Fibroblast of peridontal ligament (primary cell): ENCODE measurements around the gene TCERG1L.
"Not testable (repeated sequence)": the region's sequence is repeated elsewhere in the genome, so short reads cannot be mapped to it uniquely, and the experiment has no call there.

Experiments used
- DNase-seq: peaks from one replicate; pipeline ENCODE4 v3.0.0-alpha.2; 2010; ENCODE audit errors: extremely low read depth

TCERG1L gene

GRCh38 chr10:131167036-131167860, 144.3 kb downstream of the TCERG1L start:
- no peak for DNase-seq

GRCh38 chr10:131166486-131166885, 145.0 kb downstream of the TCERG1L start:
- no peak for DNase-seq

- no peak for DNase-seq
Measured at GRCh38 chr10:131165092-131165491, 146.4 kb downstream of the TCERG1L start.

GRCh38 chr10:131162866-131163843, 148.4 kb downstream of the TCERG1L start:
- DNase-seq: no peak

GRCh38 chr10:131162211-131162610, 149.3 kb downstream of the TCERG1L start:
- no peak for DNase-seq

- no peak for DNase-seq
Measured at GRCh38 chr10:131161087-131161486, 150.4 kb downstream of the TCERG1L start.

- DNase-seq: no peak
Measured at GRCh38 chr10:131160219-131160875, 151.2 kb downstream of the TCERG1L start.

GRCh38 chr10:131159771-131160170, 151.8 kb downstream of the TCERG1L start:
- DNase-seq: no peak

GRCh38 chr10:131158695-131159094, 152.8 kb downstream of the TCERG1L start:
- no peak for DNase-seq

GRCh38 chr10:131157899-131158298, 153.6 kb downstream of the TCERG1L start:
- no peak for DNase-seq

- DNase-seq: no peak
Measured at GRCh38 chr10:131155876-131156230, 155.7 kb downstream of the TCERG1L start.

GRCh38 chr10:131155218-131155875, 156.2 kb downstream of the TCERG1L start:
- no peak for DNase-seq

- DNase-seq: no peak
Measured at GRCh38 chr10:131154306-131155025, 157.1 kb downstream of the TCERG1L start.

- DNase-seq: not testable (repeated sequence)
Measured at GRCh38 chr10:131152456-131152855, 159.1 kb downstream of the TCERG1L start.

GRCh38 chr10:131150126-131150525, 161.4 kb downstream of the TCERG1L start:
- no peak for DNase-seq

- DNase-seq: no peak
Measured at GRCh38 chr10:131149586-131149985, 161.9 kb downstream of the TCERG1L start.

GRCh38 chr10:131149111-131149510, 162.4 kb downstream of the TCERG1L start:
- DNase-seq: no peak

- no peak for DNase-seq
Measured at GRCh38 chr10:131148270-131148669, 163.3 kb downstream of the TCERG1L start.

GRCh38 chr10:131147301-131147975, 164.1 kb downstream of the TCERG1L start:
- DNase-seq: no peak

GRCh38 chr10:131146790-131147189, 164.7 kb downstream of the TCERG1L start:
- no peak for DNase-seq
